Neural cell (in vitro differentiated cells): ENCODE data around the gene SAMD14. TPM values are rescaled to one million over a fixed set of nuclear protein-coding genes. Genes with fewer than 3 reads are reported as not detected.

ENCODE experiments used
- H2AFZ ChIP-seq: fragments of 200-600, 300-800 bp; sonication (generic), shearing (Covaris generic); 2 replicates; pipeline ENCODE4 v1.6.0; 2014; ENCODE audit warnings: low read depth, mild to moderate bottlenecking, antibody characterized with exemption, low read length, moderate library complexity
- H3F3A ChIP-seq: fragments of 200-600 bp; shearing (Covaris generic); 2 replicates; pipeline ENCODE4 v1.6.1; 2016; ENCODE audit warnings: mild to moderate bottlenecking, moderate library complexity, mixed read lengths, antibody characterized with exemption, low read length; ENCODE audit not compliant: insufficient read depth, poor library complexity, severe bottlenecking
- H3K27ac ChIP-seq: fragments of 200-600, 300-800 bp; sonication (generic), shearing (Covaris generic); 2 replicates; pipeline ENCODE4 v1.5.1; 2014; ENCODE audit warnings: mild to moderate bottlenecking, low read length, moderate library complexity
- H3K27me3 ChIP-seq: fragments of 300-800, 200-600 bp; sonication (generic), shearing (Covaris generic); 2 replicates; pipeline ENCODE4 v1.6.0; 2014; ENCODE audit warnings: mild to moderate bottlenecking, low read depth, low read length, moderate library complexity; ENCODE audit not compliant: insufficient read depth
- H3K36me3 ChIP-seq: fragments of 300-800, 200-600 bp; sonication (generic), shearing (Covaris generic); 2 replicates; pipeline ENCODE4 v1.5.1; 2014; ENCODE audit warnings: mild to moderate bottlenecking, antibody characterized with exemption, low read length, moderate library complexity; ENCODE audit not compliant: insufficient read depth
- H3K4me2 ChIP-seq: fragments of 300-800, 200-600 bp; sonication (generic), shearing (Covaris generic); 2 replicates; pipeline ENCODE4 v1.6.0; 2014; ENCODE audit warnings: mild to moderate bottlenecking, low read length
- H3K4me3 ChIP-seq: fragments of 300-800, 200-600 bp; sonication (generic), shearing (Covaris generic); 2 replicates; pipeline ENCODE4 v1.5.1; 2014; ENCODE audit warnings: mild to moderate bottlenecking, low read length, moderate library complexity
- H3K79me2 ChIP-seq: fragments of 200-600 bp; shearing (Covaris generic); replicated peaks from 2 replicates; pipeline ENCODE4 v1.6.0; 2014; ENCODE audit warnings: mild to moderate bottlenecking, low read length, moderate library complexity; ENCODE audit not compliant: insufficient read depth
- H3K9ac ChIP-seq: fragments of 300-800, 200-600 bp; sonication (generic), shearing (Covaris generic); 2 replicates; pipeline ENCODE4 v1.6.1; 2016; ENCODE audit warnings: mild to moderate bottlenecking, low read length, mixed read lengths
- H3K9me2 ChIP-seq: fragments of 200-600 bp; shearing (Covaris generic); 2 replicates; pipeline ENCODE4 v1.6.1; 2016; ENCODE audit warnings: mild to moderate bottlenecking, low read length, mixed read lengths; ENCODE audit not compliant: insufficient read depth
- H3K9me3 ChIP-seq: fragments of 200-600, 300-800 bp; sonication (generic), shearing (Covaris generic); 2 replicates; pipeline ENCODE4 v1.6.1; 2016; ENCODE audit warnings: mild to moderate bottlenecking, mixed run types, low read length, moderate library complexity, mixed read lengths
- H4K20me1 ChIP-seq: fragments of 200-600 bp; shearing (Covaris generic); 2 replicates; pipeline ENCODE4 v1.6.1; 2016; ENCODE audit warnings: mild to moderate bottlenecking, mixed run types; ENCODE audit not compliant: insufficient read depth
- EP300 ChIP-seq: fragments of 450-650 bp; conservative IDR thresholded peaks from 2 replicates; pipeline ENCODE4 v1.6.1; 2014; ENCODE audit warnings: antibody characterized with exemption, mild to moderate bottlenecking, moderate library complexity; ENCODE audit not compliant: poor library complexity, severe bottlenecking
- EZH2 ChIP-seq: fragments of 200-600, 300-800 bp; shearing (Covaris generic), sonication (generic); IDR thresholded peaks from 2 replicates; pipeline ENCODE4 v1.6.1; 2014; ENCODE audit warnings: antibody characterized with exemption, low read length, borderline replicate concordance, mild to moderate bottlenecking; ENCODE audit not compliant: insufficient read depth, poor library complexity, severe bottlenecking
- MXI1 ChIP-seq: fragments of 450-650 bp; conservative IDR thresholded peaks from 2 replicates; pipeline ENCODE4 v1.6.1; 2014; ENCODE audit warnings: antibody characterized with exemption, mild to moderate bottlenecking; ENCODE audit not compliant: poor library complexity, severe bottlenecking
- POLR2AphosphoS5 ChIP-seq: IDR thresholded peaks from 2 replicates; pipeline ENCODE4 v1.6.1; 2012
- RAD21 ChIP-seq: fragments of 450-650 bp; conservative IDR thresholded peaks from 2 replicates; pipeline ENCODE4 v1.6.1; 2014; ENCODE audit warnings: antibody characterized with exemption, mild to moderate bottlenecking, moderate library complexity
- SMC3 ChIP-seq: fragments of 450-650 bp; conservative IDR thresholded peaks from 2 replicates; pipeline ENCODE4 v1.6.1; 2014; ENCODE audit warnings: antibody characterized with exemption, mild to moderate bottlenecking, moderate library complexity; ENCODE audit not compliant: poor library complexity
- TAF1 ChIP-seq: IDR thresholded peaks from 2 replicates; pipeline ENCODE4 v1.6.1; 2012; ENCODE audit warnings: low read depth
- polyA plus RNA-seq: library from polyadenylated mRNA; depleted of rRNA; stranded (reverse); fragments of >200 nt; gene quantifications from 2 replicates; pipeline ENCODE4 v1.2.3, GENCODE V29; 2014
- TF ChIP-seq, protein P1 (sequence below): fragments of 450-650 bp; IDR thresholded peaks from 2 replicates; pipeline ENCODE4 v1.5.1; 2014; ENCODE audit warnings: antibody characterized with exemption, mild to moderate bottlenecking, moderate library complexity; ENCODE audit not compliant: poor library complexity, severe bottlenecking
- TF ChIP-seq, protein P2 (sequence below): IDR thresholded peaks from 2 replicates; pipeline ENCODE4 v1.6.1; 2012; ENCODE audit warnings: borderline replicate concordance

SAMD14 gene
- polyA plus RNA-seq, 1 donor from 2014 or later = 105 TPM

DNA sequence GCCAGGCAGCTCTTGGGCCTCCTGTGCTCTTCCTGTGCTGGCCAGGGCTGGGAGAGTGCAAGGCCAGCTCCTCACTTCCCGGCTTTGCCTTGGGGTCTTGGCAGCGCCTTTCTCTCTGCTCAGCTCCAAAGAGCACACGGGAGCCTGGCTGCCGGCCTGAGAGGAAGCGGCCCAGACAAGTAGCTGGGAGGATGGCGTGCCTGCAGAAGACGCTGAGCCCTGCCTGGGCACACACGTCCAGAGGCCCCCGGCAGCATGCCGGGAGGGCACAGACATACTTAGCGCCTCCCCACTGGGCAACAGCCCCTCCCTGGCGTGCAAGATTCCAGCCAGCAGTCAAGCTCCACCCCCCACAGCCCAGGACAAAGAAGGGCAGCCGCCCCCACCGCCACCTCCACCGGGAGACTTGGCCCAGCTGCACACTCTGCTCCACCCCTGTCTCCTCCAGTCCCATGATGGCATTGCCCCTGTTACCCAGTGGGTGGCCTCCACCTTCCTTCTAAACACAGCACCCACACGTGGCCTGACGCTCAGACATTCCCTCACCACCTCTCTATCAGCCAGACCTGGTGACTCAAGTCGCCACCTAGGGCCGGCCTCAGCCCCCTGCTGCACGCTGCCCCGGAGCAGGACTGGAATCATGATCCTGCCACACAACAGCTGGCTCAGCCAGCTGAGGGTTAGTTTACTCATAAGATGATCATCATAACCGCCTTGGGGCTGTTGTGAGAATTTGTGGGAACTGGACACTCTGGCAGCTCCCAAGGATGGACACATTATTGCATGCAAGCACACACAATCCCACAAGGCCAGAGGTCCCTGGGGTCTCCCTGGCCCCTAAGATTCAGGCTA, 48.2 kb upstream of the SAMD14 start:
- H3K27ac ChIP-seq = no peak overlapping the region
- TF ChIP-seq EZH2 (no peak), RAD21 (no peak), MXI1 (no peak)
- TF ChIP-seq, protein P1, sequence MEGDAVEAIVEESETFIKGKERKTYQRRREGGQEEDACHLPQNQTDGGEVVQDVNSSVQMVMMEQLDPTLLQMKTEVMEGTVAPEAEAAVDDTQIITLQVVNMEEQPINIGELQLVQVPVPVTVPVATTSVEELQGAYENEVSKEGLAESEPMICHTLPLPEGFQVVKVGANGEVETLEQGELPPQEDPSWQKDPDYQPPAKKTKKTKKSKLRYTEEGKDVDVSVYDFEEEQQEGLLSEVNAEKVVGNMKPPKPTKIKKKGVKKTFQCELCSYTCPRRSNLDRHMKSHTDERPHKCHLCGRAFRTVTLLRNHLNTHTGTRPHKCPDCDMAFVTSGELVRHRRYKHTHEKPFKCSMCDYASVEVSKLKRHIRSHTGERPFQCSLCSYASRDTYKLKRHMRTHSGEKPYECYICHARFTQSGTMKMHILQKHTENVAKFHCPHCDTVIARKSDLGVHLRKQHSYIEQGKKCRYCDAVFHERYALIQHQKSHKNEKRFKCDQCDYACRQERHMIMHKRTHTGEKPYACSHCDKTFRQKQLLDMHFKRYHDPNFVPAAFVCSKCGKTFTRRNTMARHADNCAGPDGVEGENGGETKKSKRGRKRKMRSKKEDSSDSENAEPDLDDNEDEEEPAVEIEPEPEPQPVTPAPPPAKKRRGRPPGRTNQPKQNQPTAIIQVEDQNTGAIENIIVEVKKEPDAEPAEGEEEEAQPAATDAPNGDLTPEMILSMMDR = peak; percentile 30
- no peaks in the 10 kb centered on the region for H3K27me3 ChIP-seq
- H3K4me3 ChIP-seq = no peak overlapping the region
- no peak overlapping the region for H2AFZ ChIP-seq
- no peaks in the 10 kb centered on the region for H3K9me2 ChIP-seq
- no peaks in the 10 kb centered on the region for H3F3A ChIP-seq
- H4K20me1 ChIP-seq = no peaks in the 10 kb centered on the region
- no peaks in the 10 kb centered on the region for H3K9me3 ChIP-seq
- H3K79me2 ChIP-seq = no peaks in the 10 kb centered on the region
- H3K4me2 ChIP-seq = no peak overlapping the region
- no peak overlapping the region for H3K9ac ChIP-seq
- no peaks in the 10 kb centered on the region for H3K36me3 ChIP-seq

DNA sequence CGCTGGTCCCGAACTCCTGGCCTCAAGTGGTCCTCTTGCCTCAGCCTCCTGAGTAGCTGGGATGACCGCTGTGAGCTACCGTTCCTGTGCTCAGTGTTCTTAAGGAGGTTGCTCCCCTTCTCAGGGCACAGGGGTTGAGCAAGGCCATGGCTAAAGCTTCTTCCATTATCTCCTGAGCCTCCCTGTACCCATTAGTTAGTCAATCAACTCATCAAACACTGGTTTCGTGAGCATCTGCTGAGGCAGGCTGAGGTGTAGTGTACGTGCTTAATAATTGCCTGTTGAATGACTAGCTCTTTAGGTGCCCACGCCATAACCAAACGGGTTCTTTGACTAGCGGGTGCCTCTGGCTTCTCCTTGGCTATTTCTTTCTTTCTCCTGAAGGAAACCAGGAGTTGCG, 47.5 kb upstream of the SAMD14 start:
- no peak overlapping the region for H3K4me3 ChIP-seq
- no peaks in the 10 kb centered on the region for H3F3A ChIP-seq
- no peaks in the 10 kb centered on the region for H4K20me1 ChIP-seq
- H2AFZ ChIP-seq = no peak overlapping the region
- H3K27ac ChIP-seq = no peak overlapping the region
- H3K9ac ChIP-seq = no peak overlapping the region
- H3K27me3 ChIP-seq = no peaks in the 10 kb centered on the region
- no peaks in the 10 kb centered on the region for H3K9me2 ChIP-seq
- no peak overlapping the region for H3K4me2 ChIP-seq
- TF ChIP-seq POLR2AphosphoS5 (no peak), RAD21 (no peak), EZH2 (no peak), SMC3 (no peak), MXI1 (no peak), EP300 (no peak), TAF1 (no peak)
- TF ChIP-seq, protein P2, sequence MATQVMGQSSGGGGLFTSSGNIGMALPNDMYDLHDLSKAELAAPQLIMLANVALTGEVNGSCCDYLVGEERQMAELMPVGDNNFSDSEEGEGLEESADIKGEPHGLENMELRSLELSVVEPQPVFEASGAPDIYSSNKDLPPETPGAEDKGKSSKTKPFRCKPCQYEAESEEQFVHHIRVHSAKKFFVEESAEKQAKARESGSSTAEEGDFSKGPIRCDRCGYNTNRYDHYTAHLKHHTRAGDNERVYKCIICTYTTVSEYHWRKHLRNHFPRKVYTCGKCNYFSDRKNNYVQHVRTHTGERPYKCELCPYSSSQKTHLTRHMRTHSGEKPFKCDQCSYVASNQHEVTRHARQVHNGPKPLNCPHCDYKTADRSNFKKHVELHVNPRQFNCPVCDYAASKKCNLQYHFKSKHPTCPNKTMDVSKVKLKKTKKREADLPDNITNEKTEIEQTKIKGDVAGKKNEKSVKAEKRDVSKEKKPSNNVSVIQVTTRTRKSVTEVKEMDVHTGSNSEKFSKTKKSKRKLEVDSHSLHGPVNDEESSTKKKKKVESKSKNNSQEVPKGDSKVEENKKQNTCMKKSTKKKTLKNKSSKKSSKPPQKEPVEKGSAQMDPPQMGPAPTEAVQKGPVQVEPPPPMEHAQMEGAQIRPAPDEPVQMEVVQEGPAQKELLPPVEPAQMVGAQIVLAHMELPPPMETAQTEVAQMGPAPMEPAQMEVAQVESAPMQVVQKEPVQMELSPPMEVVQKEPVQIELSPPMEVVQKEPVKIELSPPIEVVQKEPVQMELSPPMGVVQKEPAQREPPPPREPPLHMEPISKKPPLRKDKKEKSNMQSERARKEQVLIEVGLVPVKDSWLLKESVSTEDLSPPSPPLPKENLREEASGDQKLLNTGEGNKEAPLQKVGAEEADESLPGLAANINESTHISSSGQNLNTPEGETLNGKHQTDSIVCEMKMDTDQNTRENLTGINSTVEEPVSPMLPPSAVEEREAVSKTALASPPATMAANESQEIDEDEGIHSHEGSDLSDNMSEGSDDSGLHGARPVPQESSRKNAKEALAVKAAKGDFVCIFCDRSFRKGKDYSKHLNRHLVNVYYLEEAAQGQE = no peak
- TF ChIP-seq, protein P1 = no peak
- H3K79me2 ChIP-seq = no peaks in the 10 kb centered on the region
- no peaks in the 10 kb centered on the region for H3K36me3 ChIP-seq
- H3K9me3 ChIP-seq = no peaks in the 10 kb centered on the region
